ENCODE measurements around the gene LNX1. TPM values are rescaled to one million over a fixed set of nuclear protein-coding genes. Genes with fewer than 3 reads are reported as not detected.
A peak's percentile ranks its signal among the peaks of the same experiment; 100 is the strongest.

The LNX1 gene
- total RNA-seq, 1 donor = 0.43 TPM

- TF ChIP-seq CTCF (IDR thresholded peaks at IDR 0.05; ENCODE audit: insufficient read depth, low read depth, low read length) = no peak
- no peak overlapping the region for H3K4me3 ChIP-seq (ENCODE audit: low read depth, low read length)
- no peak for DNase-seq (ENCODE audit: low read depth)
Observed at GRCh38 chr4:53587135-53587534, 4.2 kb downstream of the LNX1 start.

- no peak for TF ChIP-seq CTCF (IDR thresholded peaks at IDR 0.05; ENCODE audit: insufficient read depth, low read depth, low read length)
- DNase-seq (ENCODE audit: low read depth) = peak; percentile 88
- no peak overlapping the region for H3K4me3 ChIP-seq (ENCODE audit: low read depth, low read length)
Observed at GRCh38 chr4:53586121-53586816, 5.0 kb downstream of the LNX1 start.

- no peak for DNase-seq (ENCODE audit: low read depth)
- TF ChIP-seq CTCF (IDR thresholded peaks at IDR 0.05; ENCODE audit: insufficient read depth, low read depth, low read length) = no peak
- H3K4me3 ChIP-seq (ENCODE audit: low read depth, low read length) = no peak overlapping the region
Observed at GRCh38 chr4:53584658-53585057, 6.6 kb downstream of the LNX1 start.

GRCh38 chr4:53583513-53583912 lies 7.8 kb downstream of the LNX1 start:
- no peak for TF ChIP-seq CTCF (IDR thresholded peaks at IDR 0.05; ENCODE audit: insufficient read depth, low read depth, low read length)
- no peak for DNase-seq (ENCODE audit: low read depth)
- no peak overlapping the region for H3K4me3 ChIP-seq (ENCODE audit: low read depth, low read length)

GRCh38 chr4:53582194-53582593 lies 9.1 kb downstream of the LNX1 start:
- no peak overlapping the region for H3K4me3 ChIP-seq (ENCODE audit: low read depth, low read length)
- no peak for TF ChIP-seq CTCF (IDR thresholded peaks at IDR 0.05; ENCODE audit: insufficient read depth, low read depth, low read length)
- DNase-seq (ENCODE audit: low read depth) = no peak

- H3K4me3 ChIP-seq (ENCODE audit: low read depth, low read length) = no peak overlapping the region
- DNase-seq (ENCODE audit: low read depth) = no peak
- TF ChIP-seq CTCF (IDR thresholded peaks at IDR 0.05; ENCODE audit: insufficient read depth, low read depth, low read length) = no peak
Observed at GRCh38 chr4:53580274-53580673, 11.0 kb downstream of the LNX1 start.

- no peak for DNase-seq (ENCODE audit: low read depth)
- no peak for TF ChIP-seq CTCF (IDR thresholded peaks at IDR 0.05; ENCODE audit: insufficient read depth, low read depth, low read length)
Observed at GRCh38 chr4:53579826-53580225, 11.5 kb downstream of the LNX1 start.

More at GRCh38 chr4:53579826-53580225, 11.5 kb downstream of the LNX1 start:
- H3K4me3 ChIP-seq (ENCODE audit: low read depth, low read length) = no peak overlapping the region
